NAMALWA (cell line): ENCODE results near the gene BLOC1S2.
"Not testable (repeated sequence)": the region's sequence is repeated elsewhere in the genome, so short reads cannot be mapped to it uniquely, and the experiment has no call there.

Experiments
- DNase-seq: peaks from one replicate; pipeline ENCODE4 v3.0.0-alpha.2; 2015; ENCODE audit warnings: low spot score

Gene BLOC1S2

GRCh38 chr10:100291356-100291755, 4.9 kb upstream of the BLOC1S2 start:
- no peak for DNase-seq

- DNase-seq = no peak
Observed at GRCh38 chr10:100289641-100290040, 3.2 kb upstream of the BLOC1S2 start.

GRCh38 chr10:100288196-100288595, 1.7 kb upstream of the BLOC1S2 start:
- DNase-seq = no peak

GRCh38 chr10:100287756-100288155, 1.3 kb upstream of the BLOC1S2 start:
- no peak for DNase-seq

GRCh38 chr10:100285326-100285725, 1.2 kb downstream of the BLOC1S2 start:
- not testable (repeated sequence) for DNase-seq

GRCh38 chr10:100282907-100283306, 3.6 kb downstream of the BLOC1S2 start:
- no peak for DNase-seq

GRCh38 chr10:100276971-100277370, 9.5 kb downstream of the BLOC1S2 start:
- not testable (repeated sequence) for DNase-seq

GRCh38 chr10:100267239-100268104, 19.0 kb downstream of the BLOC1S2 start, which contains the start of gene CWF19L1:
TSS of gene CWF19L1 (minus strand) at chr10:100267638. CDS start at chr10:100267593, 45 bp downstream.
- DNase-seq = peak; percentile 73

- DNase-seq = no peak
Observed at GRCh38 chr10:100265821-100266485, 20.5 kb downstream of the BLOC1S2 start.

- DNase-seq = no peak
Observed at GRCh38 chr10:100254191-100254590, 32.3 kb downstream of the BLOC1S2 start.

GRCh38 chr10:100253041-100253440, 33.4 kb downstream of the BLOC1S2 start:
- DNase-seq = no peak

GRCh38 chr10:100248820-100249219, 37.7 kb downstream of the BLOC1S2 start:
- DNase-seq = no peak

GRCh38 chr10:100245484-100246220, 40.8 kb downstream of the BLOC1S2 start:
- DNase-seq = no peak

GRCh38 chr10:100239851-100240250, 46.6 kb downstream of the BLOC1S2 start:
- DNase-seq = no peak

GRCh38 chr10:100238429-100238828, 48.1 kb downstream of the BLOC1S2 start:
- DNase-seq = no peak

- DNase-seq = no peak
Observed at GRCh38 chr10:100232101-100232500, 54.4 kb downstream of the BLOC1S2 start.

GRCh38 chr10:100229819-100230422, 56.6 kb downstream of the BLOC1S2 start:
- no peak for DNase-seq

- DNase-seq = no peak
Observed at GRCh38 chr10:100223879-100224278, 62.6 kb downstream of the BLOC1S2 start.
